SK-N-DZ (cell line): ENCODE data around the gene CD244. TPM values are rescaled to one million over a fixed set of nuclear protein-coding genes. Genes with fewer than 3 reads are reported as not detected.
"Not testable (repeated sequence)": the region's sequence is repeated elsewhere in the genome, so short reads cannot be mapped to it uniquely, and the experiment has no call there.

ENCODE experiments used
- DNase-seq: peaks from one replicate; pipeline ENCODE4 v3.0.0-alpha.2; 2015; ENCODE audit warnings: low spot score
- polyA plus RNA-seq, 2 experiments: library from polyadenylated mRNA; depleted of rRNA; stranded (reverse); fragments of >200 nt; gene quantifications; 2 replicates each; pipeline ENCODE4 v1.2.3, GENCODE V29; 2014

Gene CD244
- polyA plus RNA-seq (2014; cell fraction: cytosol; rRNA removed) = not detected in 2 replicates
- not detected in 2 replicates for polyA plus RNA-seq (2014; cell fraction: nucleus; rRNA removed)

- DNase-seq = no peak
Observed at GRCh38 chr1:160862203-160863060, at the start of gene CD244. Gene CD244 (minus strand): TSS chr1:160862887. CDS start chr1:160862677, 210 bp downstream.

DNA sequence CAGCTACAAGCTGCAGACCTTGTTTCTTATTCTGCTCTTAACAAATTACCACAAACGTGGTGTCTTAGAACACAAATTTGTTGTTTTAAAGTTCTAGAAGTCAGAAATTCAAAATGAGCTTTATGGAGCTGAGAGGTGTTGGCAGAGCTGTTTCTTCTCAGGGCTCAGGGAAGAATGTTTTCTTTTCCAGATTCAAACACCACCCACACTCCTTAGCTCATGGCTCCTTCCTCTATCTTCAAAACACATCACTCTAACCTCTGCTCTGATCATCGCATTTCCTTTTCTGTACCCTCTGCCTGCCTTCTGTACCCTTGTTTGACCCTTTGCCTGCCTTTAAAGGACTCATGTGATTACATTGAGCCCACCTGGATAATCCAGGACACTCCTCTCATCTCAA is 49.2 kb upstream of the CD244 start:
- no peak for DNase-seq

GRCh38 chr1:160911441-160911840 is 48.8 kb upstream of the CD244 start:
- DNase-seq = no peak

DNA sequence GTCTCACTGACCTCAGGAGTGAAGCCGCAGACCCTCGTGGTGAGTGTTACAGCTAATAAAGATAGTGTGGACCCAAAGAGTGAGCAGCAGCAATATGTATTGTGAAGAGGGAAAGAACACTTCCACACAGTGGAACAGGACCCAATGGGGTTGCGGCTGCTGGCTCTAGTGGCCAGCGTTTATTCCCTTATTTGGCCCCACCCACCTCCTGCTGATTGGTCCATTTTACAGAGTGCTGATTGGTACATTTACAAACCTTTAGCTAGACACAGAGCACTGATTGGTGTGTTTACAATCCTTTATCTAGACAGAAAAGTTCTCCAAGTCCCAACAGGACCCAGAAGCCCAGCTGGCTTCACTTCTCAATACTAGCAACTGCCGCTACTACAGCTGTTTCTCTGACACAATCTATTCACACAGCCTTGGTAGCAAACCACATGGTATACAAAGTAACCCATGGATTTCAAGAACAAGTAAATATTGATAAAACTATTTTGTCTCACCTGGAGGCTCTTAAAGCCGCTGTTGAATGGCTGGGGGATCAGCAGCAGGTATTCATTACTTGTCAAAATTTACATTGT is 47.6 kb upstream of the CD244 start:
- no peak for DNase-seq

DNA sequence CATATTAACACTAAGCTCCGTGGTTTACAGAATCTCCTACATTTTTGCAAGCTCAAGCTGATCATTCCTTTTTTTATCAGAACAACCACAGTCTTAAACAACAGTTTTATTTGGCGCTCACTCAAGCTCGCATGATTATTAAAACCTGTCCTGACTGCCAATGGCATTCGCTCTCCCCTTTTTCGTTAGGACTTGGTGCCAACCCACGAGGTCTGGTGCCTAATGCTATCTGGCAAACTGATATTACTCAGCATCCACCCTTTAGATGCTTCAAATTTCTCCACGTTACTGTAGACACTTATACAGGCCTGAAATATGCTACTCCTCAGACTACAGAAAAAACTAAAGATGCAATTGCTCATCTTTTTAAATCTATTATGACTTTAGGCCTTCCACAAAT is 45.3 kb upstream of the CD244 start:
- no peak for DNase-seq

DNA sequence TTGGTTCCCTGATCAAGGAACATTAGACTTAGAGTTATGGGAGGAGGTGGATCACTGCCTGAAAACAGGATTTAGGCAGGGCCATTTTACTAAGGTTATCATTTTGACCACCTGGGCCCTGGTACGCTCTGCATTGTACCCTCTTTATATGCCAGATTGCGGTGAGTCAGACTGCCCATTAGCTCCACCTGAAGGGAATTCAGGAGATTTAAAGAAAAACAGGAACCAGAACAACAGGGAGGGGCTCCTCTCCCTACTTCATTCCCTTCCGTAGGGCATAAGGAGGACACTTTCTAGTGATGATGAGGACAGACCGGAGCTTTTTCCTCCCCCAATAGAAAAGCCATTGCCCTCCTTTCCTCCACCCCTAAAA is 42.9 kb upstream of the CD244 start:
- no peak for DNase-seq

GRCh38 chr1:160904783-160905616 is 42.3 kb upstream of the CD244 start:
- DNase-seq = no peak

GRCh38 chr1:160902251-160902650 is 39.6 kb upstream of the CD244 start:
- DNase-seq = not testable (repeated sequence)

- DNase-seq = no peak
Observed at GRCh38 chr1:160901768-160902167, 39.1 kb upstream of the CD244 start.

DNA sequence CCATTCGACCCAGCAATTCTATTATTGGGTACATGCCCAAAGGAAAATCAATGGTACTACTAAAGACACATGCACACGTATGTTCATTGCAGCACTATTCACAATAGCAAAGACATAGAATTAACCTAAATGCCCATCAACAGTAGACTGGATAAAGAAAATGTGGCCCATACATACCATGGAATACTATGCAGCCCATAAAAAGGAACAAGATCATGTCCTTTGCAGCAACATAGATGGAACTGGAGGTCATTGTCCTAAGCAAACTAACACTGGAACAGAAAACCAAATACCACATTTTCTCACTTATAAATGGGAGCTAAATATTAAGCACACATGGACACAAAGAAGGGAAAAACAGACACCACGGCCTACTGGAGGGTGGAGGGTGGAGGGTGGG is 38.0 kb upstream of the CD244 start:
- not testable (repeated sequence) for DNase-seq

DNA sequence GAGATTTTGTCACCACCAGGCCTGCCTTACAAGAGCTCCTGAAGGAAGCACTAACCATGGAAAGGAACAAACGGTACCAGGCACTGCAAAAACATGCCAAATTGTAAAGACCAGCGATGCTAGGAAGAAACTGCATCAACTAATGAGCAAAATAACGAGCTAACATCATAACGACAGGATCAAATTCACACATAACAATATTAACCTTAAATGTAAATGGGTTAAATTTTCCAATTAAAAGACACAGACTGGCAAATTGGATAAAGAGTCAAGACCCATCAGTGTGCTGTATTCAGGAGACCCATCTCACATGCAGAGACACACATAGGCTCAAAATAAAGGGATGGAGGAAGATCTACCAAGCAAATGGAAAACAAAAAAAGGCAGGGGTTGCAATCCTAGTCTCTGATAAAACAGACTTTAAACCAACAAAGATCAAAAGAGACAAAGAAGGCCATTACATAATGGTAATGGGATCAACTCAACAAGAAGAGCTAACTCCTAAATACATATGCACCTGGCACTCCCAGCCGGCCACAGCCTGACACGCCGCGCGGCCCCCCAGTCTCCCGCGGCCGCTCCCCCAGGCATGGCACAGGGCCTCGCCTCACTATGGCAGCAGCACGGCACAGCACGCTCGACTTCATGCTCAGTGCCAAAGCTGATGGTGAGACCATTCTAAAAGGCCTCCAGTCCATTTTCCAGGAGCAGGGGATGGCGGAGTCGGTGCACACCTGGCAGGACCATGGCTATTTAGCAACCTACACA is 31.9 kb upstream of the CD244 start:
- not testable (repeated sequence) for DNase-seq

DNA sequence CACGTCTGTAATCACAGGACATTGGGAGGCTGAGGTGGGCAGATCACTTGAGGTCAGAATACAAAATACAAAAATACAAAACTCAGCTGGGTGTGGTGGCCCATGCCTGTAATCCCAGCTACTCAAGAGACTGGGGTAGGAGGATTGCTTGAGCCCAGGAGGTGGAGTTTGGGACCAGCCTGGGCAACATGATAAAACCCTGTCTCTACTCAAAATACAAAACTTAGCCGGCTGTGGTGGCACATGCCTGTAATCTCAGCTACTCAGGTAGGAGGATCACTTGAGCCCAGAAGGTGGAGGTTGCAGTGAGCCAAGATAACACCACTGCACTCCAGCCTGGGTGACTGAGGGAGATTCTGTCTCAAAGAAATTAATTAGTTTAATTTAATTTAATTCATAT is 28.8 kb upstream of the CD244 start:
- no peak for DNase-seq

- DNase-seq = no peak
Observed at GRCh38 chr1:160888926-160889325, 26.2 kb upstream of the CD244 start.

DNA sequence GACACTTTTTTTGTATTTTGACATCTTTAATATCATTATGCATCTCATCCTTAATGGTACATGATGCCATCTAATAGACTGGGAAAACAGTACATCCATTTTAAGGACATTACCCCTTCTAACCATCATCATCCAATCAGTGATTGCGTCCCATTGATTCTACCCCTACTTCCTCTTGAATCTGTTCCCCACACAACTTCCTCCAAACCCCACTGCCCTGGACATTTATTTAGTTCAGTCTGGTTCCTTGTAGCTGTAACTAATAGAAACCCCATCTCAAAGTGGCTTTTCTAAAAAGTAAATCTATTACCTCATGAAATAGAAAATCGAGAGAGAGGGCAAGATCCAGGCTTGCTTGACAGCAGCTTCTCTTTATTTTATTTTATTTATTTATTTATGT is 24.4 kb upstream of the CD244 start:
- DNase-seq = no peak

- no peak for DNase-seq
Observed at GRCh38 chr1:160885042-160885441, 22.4 kb upstream of the CD244 start, which contains the start of gene ITLN1. Gene ITLN1 (minus strand): TSS chr1:160885180. CDS start chr1:160884877, 303 bp downstream.

DNA sequence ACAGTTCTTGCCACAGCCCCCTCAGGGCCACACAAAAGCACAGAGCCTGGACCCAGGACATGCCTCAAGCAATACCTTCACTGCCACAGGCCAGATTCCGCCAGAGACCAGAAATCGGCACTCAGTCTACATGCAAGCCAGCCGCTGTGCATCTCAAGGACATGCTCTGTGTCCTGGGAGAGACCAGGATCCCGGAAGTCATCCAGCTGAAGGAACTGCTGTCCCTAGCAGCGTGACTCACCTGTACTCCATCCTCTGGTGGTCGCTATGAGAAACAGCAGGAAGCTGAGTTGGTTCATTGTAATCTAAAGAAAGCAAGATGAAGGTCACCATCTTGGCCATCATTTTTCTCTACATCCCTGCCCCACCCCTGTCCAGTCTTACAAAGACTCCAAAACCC is 21.9 kb upstream of the CD244 start:
- DNase-seq = no peak

GRCh38 chr1:160883581-160884513 is 21.2 kb upstream of the CD244 start:
- no peak for DNase-seq

- DNase-seq = no peak
Observed at GRCh38 chr1:160882582-160882981, 19.9 kb upstream of the CD244 start.

- not testable (repeated sequence) for DNase-seq
Observed at GRCh38 chr1:160881264-160881663, 18.6 kb upstream of the CD244 start.

DNA sequence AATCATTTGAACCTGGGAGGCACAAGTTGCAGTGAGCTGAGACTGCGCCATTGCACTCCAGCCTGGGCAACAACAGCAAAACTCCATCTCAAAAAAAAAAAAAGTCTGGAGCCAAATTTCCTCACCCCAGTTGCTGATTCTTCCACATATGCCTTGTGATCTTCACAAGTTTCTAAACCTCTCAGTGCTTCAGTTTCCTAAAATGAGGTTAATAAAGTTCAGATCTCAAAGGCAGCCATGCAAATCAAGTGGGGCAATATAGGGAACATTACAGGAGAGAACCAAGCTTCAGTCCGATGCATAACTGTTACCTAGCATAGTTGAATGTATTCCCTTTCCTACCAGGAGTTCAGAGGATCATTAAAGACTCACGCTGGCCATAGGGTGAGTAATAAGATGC is 17.5 kb upstream of the CD244 start:
- no peak for DNase-seq
